ENCODE measurements around the gene MLYCD.

The MLYCD gene

DNA sequence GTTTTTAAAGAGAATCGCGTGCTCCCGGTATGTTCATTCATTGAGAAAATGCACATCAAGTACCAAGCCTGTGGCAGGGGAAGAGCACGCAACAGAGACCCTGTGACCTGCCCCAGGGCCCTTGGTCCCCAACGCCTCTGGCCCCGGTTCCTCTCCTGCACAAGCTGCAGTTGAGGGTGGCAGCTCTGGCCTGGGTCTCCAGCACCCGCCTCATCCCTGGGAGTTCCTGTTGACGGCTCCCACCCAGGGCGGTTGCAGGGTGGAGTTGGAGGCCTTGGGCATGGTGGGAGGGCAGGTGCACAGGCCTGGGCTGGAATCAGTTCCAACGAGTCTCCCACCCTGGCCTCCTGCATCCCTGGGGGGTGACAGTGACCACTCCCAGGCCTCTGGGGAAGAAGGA, 74.2 kb downstream of the MLYCD start:
- DNase-seq = no peak

GRCh38 chr16:83973581-83974385, 74.9 kb downstream of the MLYCD start:
- no peak for DNase-seq

- DNase-seq = no peak
Measured at GRCh38 chr16:83974475-83974874, 75.6 kb downstream of the MLYCD start.

DNA sequence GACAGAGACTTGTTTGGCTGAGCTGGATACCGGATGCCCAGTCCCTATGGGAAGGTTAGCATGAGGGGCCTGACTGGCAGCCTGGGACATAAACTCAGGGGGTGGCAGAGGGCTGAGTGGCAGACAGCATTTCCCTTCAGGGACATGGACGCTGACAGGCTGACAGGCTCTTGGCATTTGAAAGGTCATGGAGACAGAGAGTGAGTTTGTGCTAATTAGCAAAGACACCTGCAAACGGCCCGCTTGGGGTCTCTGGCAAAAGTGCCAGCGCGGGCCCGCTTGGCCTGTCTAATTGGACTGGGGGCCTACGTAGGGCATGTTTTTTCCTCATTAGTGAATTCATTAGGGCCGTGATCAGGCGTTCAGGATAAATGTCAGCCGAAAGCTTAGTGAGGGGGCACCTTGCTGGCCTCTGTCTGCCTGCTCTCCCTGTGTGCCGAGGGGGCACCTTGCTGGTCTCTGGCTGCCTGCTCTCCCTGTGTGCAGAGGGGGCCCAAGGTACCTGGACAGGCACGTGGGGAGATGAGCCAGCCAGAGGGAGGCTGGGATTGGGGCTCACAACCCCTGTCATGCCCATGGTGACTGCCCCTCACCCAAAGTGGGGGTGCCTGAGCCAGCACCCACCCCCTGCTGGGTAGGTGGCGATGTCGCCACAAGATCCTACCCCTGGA, 76.8 kb downstream of the MLYCD start:
- no peak for DNase-seq
